Mammary epithelial cell (primary cell): ENCODE data around the gene ZSWIM3.

Experiments
- CTCF ChIP-seq, 2 donors: IDR thresholded peaks in 1 of 2; conservative IDR thresholded peaks in 1 of 2; 2 replicates each; pipeline ENCODE4 v1.5.1; 2011 to 2012; ENCODE audit warnings: inconsistent platforms in 2 of 2, low read length in 2 of 2, mild to moderate bottlenecking in 2 of 2, control low read depth in 1 of 2, low read depth in 1 of 2; ENCODE audit not compliant: insufficient read depth in 1 of 2; ENCODE audit errors: extremely low read depth in 1 of 2
- EZH2 ChIP-seq: IDR thresholded peaks from 2 replicates; pipeline ENCODE4 v1.6.1; 2012; ENCODE audit warnings: low read length, inconsistent platforms, borderline replicate concordance

GRCh38 chr20:45845452-45845851 lies 12.0 kb upstream of the ZSWIM3 start:
- TF ChIP-seq CTCF (conservative IDR thresholded peaks at IDR 0.05 in 1 of 2, IDR thresholded peaks at IDR 0.05 in 1 of 2; ENCODE audit: extremely low read depth in 1 of 2, insufficient read depth in 1 of 2, low read depth in 1 of 2, low read length in 2 of 2) (no peak), EZH2 (no peak)
